GM19397 (cell line): ENCODE measurements around the gene EPN1.
A peak's percentile ranks its signal among the peaks of the same experiment; 100 is the strongest.

Experiments used
- ATAC-seq: cut with Tn5 transposase; IDR thresholded peaks from one replicate; pipeline ENCODE4 v1.9.1; 2021; ENCODE audit warnings: mild to moderate bottlenecking, moderate library complexity; ENCODE audit not compliant: unreplicated experiment

EPN1 gene

DNA sequence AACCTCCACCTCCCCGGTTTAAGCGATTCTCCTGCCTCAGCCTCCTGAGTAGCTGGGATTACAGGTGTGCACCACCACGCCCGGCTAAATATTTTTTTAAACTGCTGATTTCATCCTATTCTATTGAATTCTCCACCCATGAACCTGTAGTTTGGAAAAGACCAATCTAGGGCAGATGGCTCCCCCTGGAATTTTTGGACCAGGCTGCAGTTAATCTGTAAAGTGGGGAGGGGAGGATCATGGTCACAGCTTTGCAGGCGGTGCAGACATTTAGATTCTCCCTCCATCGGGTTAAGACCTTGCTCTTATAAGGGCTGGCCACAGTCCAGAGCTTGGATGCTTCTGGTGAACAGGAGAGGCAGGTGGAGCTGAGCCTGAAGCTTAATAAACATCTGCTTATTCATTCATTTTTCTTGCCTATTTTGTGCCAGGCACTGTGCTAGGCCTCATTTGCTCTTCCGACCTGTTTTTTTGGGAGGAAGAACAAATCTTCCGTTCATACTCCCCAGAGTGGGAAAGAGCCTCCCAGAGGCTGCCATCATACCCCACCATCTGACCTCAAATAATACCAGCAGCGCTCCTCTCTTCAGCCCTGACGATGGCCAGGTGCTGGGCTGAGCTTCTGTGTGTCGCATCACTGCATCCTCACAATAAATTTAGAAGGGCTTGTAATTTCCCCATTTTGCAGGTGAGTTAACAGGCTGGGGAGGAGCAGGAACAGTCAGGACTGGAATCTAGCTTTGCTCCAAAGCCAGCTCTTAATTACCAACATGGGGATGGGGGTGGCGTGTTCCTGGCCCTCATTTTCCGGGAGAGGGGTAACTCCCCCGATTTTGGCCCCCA, 27.9 kb upstream of the EPN1 start:
- no peak for ATAC-seq

DNA sequence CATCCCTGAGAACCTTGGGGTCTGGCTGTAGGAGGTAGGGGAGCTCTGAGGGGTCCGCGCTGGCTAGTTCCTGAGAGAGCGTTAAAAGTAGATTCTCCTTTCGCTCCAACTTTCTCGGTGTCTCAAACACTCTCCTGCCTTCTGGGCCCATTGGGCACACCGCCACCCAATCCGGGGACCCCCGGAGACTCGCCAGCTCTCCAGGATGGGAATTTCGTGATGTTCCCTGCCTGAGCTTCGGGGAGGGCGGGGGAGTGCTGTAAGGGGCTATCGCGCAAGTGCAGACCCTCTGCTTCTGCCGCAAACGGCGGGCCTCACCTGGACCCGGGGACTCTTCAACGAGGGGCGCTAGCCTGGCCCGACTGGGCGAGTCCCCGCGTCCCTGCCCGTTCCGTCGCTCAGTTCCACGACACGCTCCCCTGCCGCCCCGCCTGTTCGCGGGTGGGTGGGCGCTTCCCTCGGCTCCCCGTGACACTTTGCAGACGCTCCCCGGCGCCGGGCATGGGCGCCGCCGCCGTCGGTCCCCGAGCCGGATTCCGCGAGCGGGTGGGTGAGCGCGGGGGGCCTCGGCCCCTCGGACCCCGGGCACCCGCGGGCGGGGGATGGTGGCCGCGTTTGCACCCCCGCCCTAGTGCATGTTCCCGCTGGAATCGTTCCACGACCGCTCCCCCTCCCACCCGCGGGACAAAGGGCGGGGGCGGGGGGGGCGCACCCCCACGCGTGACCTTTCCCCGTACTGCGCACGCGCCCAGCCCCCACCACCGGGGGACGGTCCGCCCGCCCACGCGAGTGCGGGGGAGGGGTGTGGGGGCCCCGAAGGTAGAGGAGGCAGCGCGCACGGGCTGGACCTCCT, 27.1 kb upstream of the EPN1 start, which contains the start of gene CCDC106:
CCDC106 (plus strand) TSS at position 481 of the 853 bp plus-strand sequence. CDS start 835 bp downstream, outside the sequence.
- ATAC-seq: peak; percentile 33

DNA sequence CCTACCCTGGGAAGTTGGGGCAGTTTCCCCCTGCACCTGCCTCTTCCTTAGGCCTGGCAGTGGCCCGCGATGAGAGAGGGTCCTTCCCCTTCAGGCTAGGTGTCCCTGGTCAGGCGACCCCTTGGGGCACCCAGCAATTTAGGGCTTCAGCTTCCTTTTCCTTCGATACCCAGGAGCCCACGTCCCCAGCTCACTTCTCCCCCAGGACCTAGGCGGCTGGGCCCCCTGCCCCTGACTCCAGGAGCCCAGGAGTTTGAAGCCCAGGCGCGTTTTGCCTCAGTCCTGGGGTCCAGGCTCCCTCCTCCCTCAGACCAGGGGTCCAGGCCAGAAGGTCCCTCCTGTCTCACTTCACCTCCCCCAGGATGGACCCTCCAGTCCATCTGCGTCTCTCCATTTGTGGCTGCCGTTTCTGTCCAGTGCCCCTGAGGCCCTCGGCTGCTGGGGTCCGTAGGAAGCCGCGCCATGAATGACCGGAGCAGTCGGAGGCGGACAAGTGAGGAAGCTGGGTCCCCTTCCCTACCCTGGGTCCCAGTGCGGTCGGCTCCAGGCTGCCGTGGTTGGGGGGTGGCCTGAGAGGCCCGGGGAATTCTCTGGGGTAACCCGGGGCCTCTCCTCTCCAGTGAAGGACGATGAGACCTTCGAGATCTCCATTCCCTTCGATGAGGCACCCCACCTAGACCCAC, 26.3 kb upstream of the EPN1 start:
- no peak for ATAC-seq

DNA sequence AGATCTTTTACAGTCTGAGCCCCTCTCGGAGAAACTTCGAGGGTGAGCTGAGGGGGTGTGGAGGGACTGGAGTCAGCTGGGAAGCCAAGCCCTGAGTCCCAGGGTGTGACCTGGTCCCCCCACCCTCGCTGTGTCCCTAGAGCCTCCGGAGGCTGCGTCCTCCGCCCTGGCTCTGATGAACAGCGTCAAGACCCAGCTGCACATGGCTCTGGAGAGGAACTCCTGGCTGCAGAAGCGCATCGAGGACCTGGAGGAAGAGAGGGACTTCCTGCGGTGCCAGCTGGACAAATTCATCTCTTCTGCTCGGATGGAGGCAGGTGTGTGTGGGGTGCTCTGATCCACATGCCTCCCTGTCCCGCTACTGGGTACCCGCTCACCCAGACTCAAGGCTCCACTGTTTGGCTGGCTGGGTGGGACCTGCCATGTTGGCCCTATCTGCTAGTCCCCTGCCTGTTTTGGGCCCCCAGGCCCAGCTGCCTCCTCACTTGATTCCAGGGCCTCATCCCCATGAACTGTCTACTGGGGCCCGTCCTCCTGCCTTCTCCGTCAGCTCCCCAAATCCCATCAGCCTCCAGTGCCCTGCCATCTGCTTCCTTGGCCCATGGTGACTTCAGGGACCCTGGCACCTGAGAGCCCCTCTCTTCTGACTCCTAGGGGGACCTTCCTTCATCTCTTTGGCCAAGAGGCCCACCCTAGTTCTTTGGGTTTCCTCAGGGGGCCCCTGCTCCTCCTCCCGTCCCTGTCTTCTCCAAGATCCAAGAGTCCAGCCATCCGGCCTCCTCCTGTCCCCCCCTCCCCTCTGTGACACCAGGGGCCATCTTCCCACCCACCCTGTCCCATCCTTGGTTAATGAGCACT, 25.5 kb upstream of the EPN1 start:
- no peak for ATAC-seq

DNA sequence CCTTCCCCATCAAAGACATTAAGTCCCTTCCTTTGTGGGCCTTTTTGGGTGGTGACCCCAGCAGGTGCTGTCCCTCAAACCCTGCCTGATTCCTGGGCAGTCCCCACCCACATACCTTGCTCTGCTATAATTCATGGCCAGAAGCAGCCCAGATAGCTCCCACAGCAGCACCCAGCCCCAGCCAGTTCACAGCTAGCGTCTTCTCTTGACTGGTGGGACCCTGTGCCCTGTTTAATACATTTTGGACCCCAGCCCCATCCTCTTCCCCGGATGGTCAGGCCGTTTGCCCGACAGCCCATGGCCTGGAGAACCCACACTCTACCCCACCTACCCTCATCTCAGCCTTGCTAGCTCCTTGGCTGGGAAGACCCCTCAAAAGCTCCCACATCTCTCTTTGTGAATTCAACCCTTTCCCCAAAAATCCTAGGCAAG, 24.9 kb upstream of the EPN1 start:
- ATAC-seq: no peak

DNA sequence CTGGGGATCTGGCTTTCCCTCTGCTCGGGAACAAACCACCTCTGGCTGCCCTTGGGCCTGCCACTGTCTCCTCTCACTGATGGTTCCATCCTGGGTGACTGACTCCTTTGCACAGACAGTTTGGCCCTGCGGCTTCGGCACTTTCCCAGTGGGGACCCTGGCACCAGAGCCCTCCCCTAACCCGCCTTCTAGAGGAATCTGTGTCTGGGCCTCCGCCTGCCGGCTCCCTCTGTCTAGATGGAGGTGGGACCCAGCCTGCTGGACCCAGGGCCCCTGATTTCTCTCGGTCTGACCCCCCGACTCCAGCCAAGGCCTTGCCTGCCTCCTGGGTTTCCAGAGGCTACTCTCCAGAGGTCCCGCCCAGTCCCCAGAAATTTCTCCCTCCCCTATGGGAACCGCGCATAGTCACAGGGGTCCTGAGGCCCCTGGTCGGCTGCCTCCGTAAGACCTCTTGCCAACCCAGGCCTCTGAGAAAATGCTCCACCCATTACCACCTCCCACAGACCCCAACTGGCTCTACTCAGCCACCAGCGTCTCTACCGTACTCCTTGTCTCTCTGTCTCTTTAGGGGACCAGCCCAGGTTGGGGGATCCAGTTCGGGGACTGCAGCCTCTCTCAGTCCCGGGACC, 24.3 kb upstream of the EPN1 start:
- ATAC-seq: no peak

DNA sequence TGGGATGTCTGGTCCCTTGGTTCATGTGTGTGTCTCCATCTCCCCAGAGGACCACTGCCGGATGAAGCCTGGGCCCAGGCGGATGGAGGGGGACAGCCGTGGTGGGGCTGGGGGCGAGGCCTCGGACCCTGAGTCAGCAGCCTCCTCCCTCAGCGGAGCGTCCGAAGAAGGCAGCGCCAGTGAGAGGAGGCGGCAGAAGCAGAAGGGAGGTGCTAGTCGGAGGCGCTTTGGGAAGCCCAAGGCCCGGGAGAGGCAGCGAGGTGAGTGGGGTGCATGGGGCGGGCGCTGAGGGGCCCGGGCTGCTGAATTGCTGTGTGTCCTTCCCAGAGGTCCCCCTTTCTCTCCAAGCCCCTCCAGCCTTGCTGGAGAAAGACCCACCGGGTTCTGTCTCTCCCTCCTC, 23.8 kb upstream of the EPN1 start:
- ATAC-seq: no peak

DNA sequence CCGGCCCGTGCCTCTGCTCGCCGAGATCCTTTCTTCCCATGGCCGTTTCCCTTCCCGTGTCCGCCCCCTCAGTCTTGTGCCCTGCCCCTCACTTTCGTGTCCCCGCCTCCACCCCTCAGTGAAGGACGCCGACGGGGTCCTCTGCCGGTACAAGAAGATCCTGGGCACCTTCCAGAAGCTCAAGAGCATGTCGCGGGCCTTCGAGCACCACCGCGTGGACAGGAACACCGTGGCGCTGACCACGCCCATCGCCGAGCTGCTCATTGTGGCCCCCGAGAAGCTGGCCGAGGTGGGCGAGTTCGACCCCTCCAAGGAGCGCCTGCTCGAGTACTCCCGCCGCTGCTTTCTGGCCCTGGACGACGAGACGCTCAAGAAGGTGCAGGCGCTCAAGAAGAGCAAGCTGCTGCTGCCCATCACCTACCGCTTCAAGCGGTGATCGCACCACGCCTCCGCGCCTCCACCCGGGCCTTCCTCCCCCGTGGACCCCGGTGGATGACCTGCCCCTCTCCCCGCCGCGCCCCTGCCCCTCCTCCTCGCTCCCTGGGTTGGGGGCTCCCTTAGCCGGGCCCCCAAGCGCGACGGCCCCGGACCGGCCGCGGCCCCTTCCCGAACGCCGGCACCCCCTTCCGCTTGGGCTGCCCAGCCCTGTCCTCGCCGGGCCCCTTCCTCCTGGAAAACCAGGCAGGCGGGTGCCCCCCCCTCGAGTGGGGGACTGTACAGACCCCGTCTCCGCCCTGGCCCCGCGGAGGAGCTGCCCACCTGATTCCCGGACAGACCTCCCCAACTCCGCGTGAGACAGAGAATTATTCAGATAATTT, 22.5 kb upstream of the EPN1 start:
- ATAC-seq: no peak

DNA sequence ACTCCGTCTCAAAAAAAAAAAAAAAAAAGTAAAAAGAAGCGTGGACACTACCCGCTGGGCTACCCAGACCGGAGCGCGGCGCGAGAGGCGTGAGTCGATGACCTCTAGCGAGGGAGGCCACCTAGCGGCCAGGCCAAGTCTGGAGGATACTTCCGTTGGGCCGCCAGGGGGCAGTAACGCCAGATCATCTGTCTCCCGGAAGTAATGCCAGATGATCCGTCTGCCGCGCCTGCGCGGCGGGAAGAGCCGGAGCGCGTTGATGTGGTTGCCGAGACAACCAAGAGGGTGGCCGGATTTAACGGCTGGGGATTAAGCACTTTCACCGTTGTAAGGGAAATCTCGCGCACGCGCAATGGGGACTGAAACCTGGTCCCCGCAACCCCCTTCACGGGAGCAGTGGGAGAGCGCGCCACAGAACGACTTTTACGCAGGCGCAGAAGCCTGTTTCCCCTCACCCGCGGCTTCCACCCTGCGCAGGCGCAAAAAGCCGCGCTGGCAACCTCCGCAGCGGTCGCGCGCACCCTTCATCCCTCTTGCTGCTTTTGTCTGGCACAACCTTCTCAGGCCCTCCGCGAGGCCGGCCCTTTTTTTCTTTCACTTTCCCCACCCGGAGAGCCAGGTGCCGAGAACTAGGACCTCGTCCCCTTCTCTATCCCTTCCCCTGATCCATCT, 21.2 kb upstream of the EPN1 start:
- peak; percentile 42 for ATAC-seq

DNA sequence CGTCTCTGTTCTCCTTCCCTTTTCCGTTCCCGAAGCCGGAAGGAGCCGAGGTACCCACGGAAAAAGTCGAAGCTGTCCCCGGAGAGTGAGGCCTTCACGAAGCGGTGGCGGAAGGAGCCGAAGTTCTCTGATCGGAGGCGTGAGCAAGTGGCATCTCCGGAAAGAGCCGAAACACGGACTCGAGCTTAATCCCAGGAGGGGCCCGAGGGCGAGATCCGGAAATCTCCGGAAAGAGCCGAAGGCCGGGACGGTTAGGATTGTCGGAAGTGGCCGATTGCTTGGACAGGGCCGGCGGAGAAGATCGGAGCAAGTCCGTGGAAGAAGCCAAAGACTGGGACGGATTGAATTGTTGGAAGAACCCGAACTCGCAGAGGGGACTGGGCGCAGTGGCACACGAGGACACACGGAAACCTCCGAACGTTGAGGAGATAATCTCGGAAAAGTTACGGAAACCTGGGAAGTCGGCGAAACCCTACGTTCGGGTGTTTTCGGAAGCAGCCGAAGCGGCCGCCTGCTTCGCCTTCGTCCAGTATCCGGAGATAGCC, 20.6 kb upstream of the EPN1 start:
- peak; percentile 59 for ATAC-seq

DNA sequence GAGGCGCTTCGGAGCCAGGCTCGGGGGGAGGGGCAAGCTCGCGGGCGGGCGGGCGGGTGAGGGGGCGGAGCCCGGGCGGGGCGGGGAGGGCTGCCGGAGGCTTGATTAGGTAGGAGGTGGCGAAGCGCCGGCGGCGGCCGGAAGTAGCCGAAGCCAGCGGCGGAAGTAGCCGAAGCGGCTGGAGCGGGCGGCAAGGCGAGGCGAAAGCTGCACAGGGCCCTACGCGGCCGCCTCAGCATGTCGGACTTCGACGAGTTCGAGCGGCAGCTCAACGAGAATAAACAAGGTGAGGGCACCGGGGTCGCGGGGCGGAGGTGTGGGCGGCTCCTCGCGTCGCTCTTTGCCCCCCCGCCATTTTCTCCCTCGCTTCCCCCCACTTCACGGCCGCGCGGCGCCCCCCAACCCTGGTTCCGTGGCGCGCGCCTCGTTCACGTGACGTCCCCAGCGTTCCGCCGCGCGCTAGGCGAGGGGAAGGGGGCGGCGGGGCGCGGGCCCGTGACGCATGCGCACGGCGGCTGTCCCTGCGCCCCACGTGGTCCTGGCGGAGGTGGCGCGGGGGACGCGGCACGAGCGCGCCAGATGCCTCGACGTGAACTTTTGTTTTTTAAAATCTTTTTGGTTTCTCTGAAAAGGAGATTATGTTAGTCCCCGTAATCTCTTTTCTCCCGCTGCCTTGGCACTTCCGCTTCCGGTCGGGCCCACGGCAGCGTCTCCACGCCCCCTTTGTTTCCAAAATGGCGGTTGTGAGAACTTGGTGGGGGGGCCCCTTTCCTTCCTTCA, 20.0 kb upstream of the EPN1 start, which contains the start of gene U2AF2:
U2AF2 (plus strand) TSS at position 168 of the 780 bp plus-strand sequence; CDS start at position 238, 70 bp downstream.
- ATAC-seq: peak; percentile 32

DNA sequence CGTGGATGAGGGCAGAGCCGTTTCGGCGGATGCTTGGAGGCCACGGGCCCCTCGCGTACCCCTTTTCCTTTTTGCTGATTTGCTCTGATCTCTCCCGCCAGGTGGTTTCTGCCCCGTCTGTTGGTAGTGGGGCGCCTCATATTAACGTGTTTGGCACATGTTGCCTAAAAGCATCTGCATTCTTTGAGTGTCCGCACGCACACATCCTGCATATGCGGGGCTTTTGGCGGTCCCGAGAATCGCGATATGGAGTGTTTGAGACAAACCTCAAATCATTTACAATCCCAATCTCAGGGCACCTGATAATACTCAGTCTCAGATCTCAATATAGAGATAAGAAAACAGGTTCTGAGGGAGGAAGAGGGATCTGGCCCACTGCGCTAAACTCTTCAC, 19.4 kb upstream of the EPN1 start:
- ATAC-seq: no peak

DNA sequence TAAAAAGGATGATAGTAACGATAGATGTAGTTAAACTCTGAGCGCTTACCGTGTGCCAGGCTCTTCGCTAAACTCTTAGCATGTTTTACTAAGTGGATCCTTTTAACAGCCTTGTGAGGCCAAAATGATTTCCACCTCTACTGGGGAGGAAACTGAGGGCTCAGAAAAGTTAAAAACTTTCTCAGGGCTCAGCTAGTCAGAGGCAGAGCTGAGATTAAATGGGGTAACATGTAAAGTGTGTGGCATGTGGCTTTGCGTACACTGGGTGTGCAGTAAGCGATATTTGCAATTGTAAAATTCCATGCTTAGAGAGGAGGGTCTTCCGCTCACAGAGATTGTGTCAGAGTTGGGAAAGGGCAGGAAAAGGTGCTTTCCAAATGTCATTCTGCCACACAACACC, 18.5 kb upstream of the EPN1 start:
- no peak for ATAC-seq

DNA sequence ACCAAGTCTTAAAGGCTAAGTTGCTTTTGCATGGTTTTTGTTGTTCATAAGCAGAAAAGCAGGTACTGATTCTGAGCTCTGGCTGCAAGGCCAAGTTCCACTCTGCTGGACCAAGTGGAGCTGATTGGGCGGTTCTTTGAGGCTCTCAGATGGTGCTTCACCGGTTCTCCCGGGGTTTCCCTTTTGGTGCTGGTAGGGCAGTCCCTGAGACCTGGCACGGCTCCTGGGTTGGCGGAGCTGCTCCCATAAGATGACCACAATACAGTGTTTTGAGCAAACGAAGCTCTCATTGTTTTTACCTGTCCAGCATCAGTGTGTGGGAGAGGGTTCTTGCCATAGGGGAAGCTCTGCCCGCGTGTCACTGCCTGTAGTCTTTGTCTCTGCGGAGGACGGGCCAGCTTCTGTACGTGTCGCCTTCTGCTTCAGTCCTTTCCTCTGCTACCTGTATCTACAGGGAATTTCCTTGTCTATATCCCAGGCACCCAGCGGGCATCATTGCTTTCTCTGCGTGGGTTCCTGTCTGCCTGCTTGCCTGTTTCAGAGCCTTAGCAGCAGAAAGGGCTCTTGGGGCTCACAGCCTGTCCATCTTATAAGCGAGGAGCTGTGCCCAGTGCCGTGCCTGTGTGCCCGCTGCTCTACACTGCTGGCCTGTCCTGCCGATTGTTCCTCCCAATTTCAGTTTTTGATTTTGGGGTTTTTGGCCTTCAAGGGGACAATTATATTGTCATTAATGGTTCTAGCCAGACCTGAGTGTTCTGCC, 17.9 kb upstream of the EPN1 start:
- ATAC-seq: no peak

DNA sequence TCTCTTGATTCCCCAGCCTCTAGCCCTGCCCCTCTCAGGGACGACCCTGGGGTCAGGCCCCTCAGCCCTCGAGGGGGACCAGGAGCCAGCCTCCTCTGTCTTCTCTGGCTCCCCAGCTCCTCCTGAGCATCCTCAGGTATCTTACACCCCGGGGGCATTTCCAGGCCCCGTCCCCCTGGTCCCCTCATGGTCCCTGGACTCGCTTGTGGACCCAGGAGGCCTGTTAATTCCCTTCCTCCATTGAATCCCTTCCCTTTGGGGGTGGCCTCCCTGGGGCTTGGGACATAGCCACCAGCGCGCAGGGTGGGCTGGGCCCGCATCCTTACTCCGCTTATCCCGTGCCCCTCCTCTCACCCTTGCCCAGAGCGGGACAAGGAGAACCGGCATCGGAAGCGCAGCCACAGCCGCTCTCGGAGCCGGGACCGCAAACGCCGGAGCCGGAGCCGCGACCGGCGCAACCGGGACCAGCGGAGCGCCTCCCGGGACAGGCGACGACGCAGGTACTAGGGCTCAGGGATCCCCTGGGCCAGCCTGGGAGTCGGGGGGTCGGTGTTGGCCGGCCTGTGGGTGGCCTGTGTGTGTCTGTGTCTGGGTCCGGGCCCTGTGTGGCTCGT, 16.1 kb upstream of the EPN1 start:
- ATAC-seq: no peak

DNA sequence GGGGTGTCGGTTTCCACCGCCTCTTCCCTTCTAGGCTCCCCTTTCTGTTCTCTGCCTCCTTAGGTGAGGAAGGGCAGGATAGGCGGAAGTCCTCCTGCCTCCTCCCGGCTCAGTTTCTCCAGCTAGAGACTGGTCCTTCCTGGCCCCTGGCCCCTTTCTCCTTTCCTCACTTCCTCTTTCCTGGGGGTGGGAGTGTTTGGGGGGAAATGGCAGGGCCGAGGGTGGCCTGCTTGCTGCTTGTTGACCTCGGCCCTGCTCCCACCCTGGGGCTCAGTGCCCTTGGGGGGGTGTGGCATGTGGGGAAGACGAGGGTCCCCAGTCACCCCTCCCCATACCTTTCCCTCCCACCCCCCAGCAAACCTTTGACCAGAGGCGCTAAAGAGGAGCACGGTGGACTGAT, 15.2 kb upstream of the EPN1 start:
- no peak for ATAC-seq
